Measurements from ENCODE around the gene TRIM13. TPM values are rescaled to one million over a fixed set of nuclear protein-coding genes. Genes with fewer than 3 reads are reported as not detected.
"Not testable (repeated sequence)": the region's sequence is repeated elsewhere in the genome, so short reads cannot be mapped to it uniquely, and the experiment has no call there.

TRIM13 gene
- total and polyA plus RNA-seq, 8 donors: 4.1 to 23.7 (median 13.4) TPM

DNA sequence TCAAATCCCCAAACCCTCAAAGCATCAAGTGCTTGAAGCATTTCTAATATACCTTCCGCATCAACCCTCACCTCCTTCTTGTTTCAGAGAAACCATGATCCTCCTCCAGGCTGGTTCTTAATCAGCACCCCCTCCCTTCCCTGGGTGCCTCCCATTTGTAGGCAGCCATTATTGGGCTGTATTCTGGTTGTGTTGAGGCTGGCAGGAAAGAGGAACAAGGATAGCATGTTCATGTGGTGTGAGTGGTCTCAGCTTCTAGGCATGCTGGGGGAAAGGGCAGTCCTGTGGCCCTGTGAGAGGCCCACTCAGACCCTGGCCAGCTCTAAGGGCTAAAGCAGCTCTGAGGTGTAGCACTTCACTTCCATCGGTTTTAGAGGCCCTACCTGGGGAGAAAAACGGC, 18.9 kb upstream of the TRIM13 start:
- 70 to 93% (median 84%) methylated on average over 3 of the region's 3 CpGs for WGBS, 5 donors

GRCh38 chr13:49980266-49980665, 16.6 kb upstream of the TRIM13 start:
- Histone ChIP-seq H3K4me1 (peaks cover 0 to 9% (median 7%) of the 10 kb centered on the region in 4 donors), H3K9me3 (no peaks in the 10 kb centered on the region), H3K27me3 (no peaks in the 10 kb centered on the region), H3K27ac (no peak overlapping the region), H3K4me3 (no peak overlapping the region), H3K36me3 (peaks cover 0 to 4% (median 0%) of the 10 kb centered on the region in 4 donors)
- TF ChIP-seq CTCF (IDR thresholded peaks at IDR 0.05) (no peak), POLR2A (IDR thresholded peaks at IDR 0.05) (no peak), POLR2AphosphoS5 (IDR thresholded peaks at IDR 0.05) (no peak), EP300 (IDR thresholded peaks at IDR 0.05) (no peak)
- DNase-seq: no peak
- intact Hi-C loops (cut with DNase I; ENCODE audit: low total_unique reads): loop anchor here (10.0 kb wide), 1 partner anchor 105 kb away; no protein-coding TSS in a partner anchor

More for the DNA sequence above, 18.9 kb upstream of the TRIM13 start:
- Histone ChIP-seq H3K9me3 (no peaks in the 10 kb centered on the region), H3K27ac (no peak overlapping the region), H3K4me3 (no peak overlapping the region), H3K36me3 (no peaks in the 10 kb centered on the region), H3K4me1 (peaks cover 4 to 12% (median 8%) of the 10 kb centered on the region in 4 donors), H3K27me3 (no peaks in the 10 kb centered on the region)
- intact Hi-C loops (cut with DNase I; ENCODE audit: low total_unique reads): no loop called here
- TF ChIP-seq POLR2A (IDR thresholded peaks at IDR 0.05) (no peak), EP300 (IDR thresholded peaks at IDR 0.05) (no peak), CTCF (IDR thresholded peaks at IDR 0.05) (no peak), POLR2AphosphoS5 (IDR thresholded peaks at IDR 0.05) (no peak)
- no peak for DNase-seq

DNA sequence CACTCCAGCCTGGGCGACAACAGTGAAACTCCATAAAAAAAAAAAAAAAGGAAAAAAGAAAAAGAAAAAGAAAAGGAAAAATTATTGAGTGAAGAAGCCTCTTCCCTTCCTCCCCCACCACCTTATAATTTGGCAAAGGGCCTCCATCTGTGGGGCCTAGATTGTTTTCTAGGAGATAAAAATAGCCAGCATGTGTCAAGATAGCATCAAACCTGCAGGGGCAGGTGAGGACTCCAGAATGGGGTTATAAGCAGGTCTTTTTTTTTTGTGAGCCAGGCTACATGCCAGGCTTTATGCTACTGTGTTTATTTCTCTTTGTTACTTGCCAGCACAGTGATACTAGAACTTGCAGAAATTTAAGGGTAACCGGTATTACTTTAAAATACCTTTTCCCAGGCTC, 11.7 kb upstream of the TRIM13 start:
- Histone ChIP-seq H3K27ac (no peak overlapping the region), H3K4me3 (no peak overlapping the region), H3K4me1 (peaks cover 0 to 9% (median 3%) of the 10 kb centered on the region in 4 donors), H3K9me3 (no peaks in the 10 kb centered on the region), H3K36me3 (peaks cover 0 to 14% (median 0%) of the 10 kb centered on the region in 4 donors), H3K27me3 (no peaks in the 10 kb centered on the region)
- TF ChIP-seq POLR2AphosphoS5 (IDR thresholded peaks at IDR 0.05): no peak
- no peak for TF ChIP-seq CTCF (IDR thresholded peaks at IDR 0.05)
- no peak for TF ChIP-seq POLR2A (IDR thresholded peaks at IDR 0.05)
- TF ChIP-seq EP300 (IDR thresholded peaks at IDR 0.05): no peak
- intact Hi-C loops (cut with DNase I; ENCODE audit: low total_unique reads): loop anchor here (10.0 kb wide), 1 partner anchor 100 kb away; no protein-coding TSS in a partner anchor
- WGBS, 5 donors: 38 to 75% (median 50%) methylated on average over 2 of the region's 2 CpGs
- DNase-seq: peak in 1 of 2 donors; percentile 36

- H3K4me1 ChIP-seq: peaks cover 0 to 9% (median 3%) of the 10 kb centered on the region in 4 donors
- TF ChIP-seq CTCF (IDR thresholded peaks at IDR 0.05) (no peak), POLR2A (IDR thresholded peaks at IDR 0.05) (no peak), POLR2AphosphoS5 (IDR thresholded peaks at IDR 0.05) (no peak), EP300 (IDR thresholded peaks at IDR 0.05) (no peak)
- DNase-seq: no peak
- no peaks in the 10 kb centered on the region for H3K9me3 ChIP-seq
- no peaks in the 10 kb centered on the region for H3K27me3 ChIP-seq
- H3K27ac ChIP-seq: no peak overlapping the region
- 82 to 87% (median 86%) methylated on average over 7 of the region's 7 CpGs for WGBS, 5 donors
- intact Hi-C loops (cut with DNase I; ENCODE audit: low total_unique reads): loop anchor here (10.0 kb wide), 1 partner anchor 98 kb away; no protein-coding TSS in a partner anchor
- H3K36me3 ChIP-seq: peaks cover 0 to 14% (median 0%) of the 10 kb centered on the region in 4 donors
- no peak overlapping the region for H3K4me3 ChIP-seq
These were observed 10.4 kb upstream of the TRIM13 start for GRCh38 chr13:49986471-49986870.

DNA sequence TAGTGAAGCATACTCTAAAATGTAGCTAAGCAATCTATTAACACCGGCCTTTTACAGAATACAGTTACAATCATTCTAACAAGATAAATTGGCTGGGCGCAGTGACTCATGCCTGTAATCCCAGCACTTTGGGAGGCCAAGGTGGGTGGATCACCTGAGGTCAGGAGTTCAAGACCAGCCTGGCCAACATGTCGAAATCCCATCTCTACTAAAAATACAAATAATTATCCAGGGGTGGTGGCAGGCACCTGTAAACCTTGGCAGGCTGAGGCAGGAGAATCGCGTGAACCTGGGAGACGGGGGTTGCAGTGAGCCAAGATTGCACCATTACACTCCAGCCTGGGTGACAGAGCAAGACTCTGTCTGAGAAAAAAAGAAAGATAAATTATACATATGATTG, 6.2 kb upstream of the TRIM13 start:
- WGBS, 5 donors: 91 to 97% (median 93%) methylated on average over 6 of the region's 6 CpGs
- H3K27ac ChIP-seq; intact Hi-C loops (cut with DNase I; ENCODE audit: low total_unique reads); H3K4me1 ChIP-seq; H3K4me3 ChIP-seq; H3K9me3 ChIP-seq; H3K27me3 ChIP-seq; DNase-seq: not testable (repeated sequence)
- H3K36me3 ChIP-seq: peaks cover 0 to 10% (median 0%) of the 10 kb centered on the region in 4 donors
